Head of caudate nucleus (tissue), 42 donors: ENCODE data around the gene POM121L12.
A peak's percentile ranks its signal among the peaks of the same experiment; 100 is the strongest.

ENCODE experiments used
- DNase-seq, 42 donors: peaks; one replicate each; pipeline versions ENCODE4 v3.0.0 to v3.0.0-alpha.2; 2020 to 2021; ENCODE audit warnings: mixed read lengths in 7 of 42
- intact Hi-C: fragments of 100-400 bp; cut with DNase I; formaldehyde crosslinking; loops from one replicate; pipeline ENCODE4 v1.15.0; 2022

Gene POM121L12

DNA sequence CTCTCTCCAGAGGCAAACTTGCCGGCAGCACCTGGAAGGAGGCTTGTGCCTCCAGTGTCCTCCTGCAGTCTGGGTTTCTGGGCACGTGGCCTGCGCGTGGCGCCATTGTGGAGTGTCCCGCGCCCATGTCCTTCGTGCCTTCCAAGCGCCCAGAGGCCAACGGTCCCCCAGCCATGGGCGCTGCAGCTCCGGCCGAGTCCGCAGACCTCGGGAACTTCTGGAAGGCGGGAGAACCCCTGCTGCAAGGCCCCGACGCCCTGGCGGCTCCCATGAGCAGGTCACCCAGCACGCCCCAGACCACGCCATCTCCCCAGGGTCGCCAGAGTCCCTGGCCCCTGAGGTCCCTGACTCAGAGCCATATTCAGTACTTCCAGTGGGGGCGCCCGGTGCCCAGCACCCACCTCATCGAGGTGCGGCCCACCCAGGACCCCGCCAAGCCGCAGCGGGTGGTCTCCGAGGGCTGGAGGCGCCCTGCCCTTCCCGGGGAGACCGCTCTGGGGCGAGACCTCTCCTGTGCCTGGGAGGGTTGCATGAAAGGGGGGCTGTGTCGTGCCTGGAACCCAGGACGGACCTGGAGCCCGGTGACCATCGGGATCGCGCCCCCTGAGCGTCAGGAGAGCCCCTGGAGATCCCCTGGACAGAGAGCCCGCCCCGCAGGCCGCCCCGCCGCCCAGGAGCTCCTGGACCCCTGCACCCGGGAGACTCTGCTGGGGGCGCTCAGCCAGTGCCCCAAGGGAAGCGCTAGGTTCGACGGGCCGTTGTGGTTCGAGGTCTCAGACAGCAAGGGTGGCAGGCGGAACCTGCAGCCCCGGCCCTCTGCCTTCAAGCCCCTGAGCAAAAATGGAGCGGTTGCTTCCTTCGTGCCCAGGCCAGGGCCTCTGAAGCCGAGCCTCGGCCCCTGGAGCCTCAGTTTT lies at the start of gene POM121L12:
POM121L12 (plus strand) TSS at position 135 of the 914 bp plus-strand sequence; CDS start at position 174, 39 bp downstream.
- intact Hi-C loops: no loop called here

DNA sequence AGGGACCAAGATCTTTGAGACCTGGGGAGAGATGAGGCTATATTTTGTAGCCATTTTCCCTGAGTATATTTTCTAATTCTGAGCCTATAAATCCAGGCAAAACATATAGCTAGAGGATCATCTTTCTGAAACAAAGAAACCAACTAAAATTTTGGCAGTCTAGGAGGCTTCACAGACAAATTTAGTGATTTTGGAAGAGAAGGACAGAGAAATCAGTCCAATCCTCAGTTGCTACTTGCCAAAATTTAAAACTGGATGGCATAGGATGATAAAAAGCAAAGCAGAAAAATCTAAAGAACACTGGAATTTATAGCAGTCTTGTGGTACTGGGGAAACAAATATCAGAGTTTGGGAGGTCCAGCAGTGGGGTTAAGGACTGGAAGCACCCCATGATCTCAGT lies 43.4 kb upstream of the POM121L12 start:
- intact Hi-C loops: no loop called here
- DNase-seq: no peak

More for the DNA sequence above, at the start of gene POM121L12:
- no peak for DNase-seq

DNA sequence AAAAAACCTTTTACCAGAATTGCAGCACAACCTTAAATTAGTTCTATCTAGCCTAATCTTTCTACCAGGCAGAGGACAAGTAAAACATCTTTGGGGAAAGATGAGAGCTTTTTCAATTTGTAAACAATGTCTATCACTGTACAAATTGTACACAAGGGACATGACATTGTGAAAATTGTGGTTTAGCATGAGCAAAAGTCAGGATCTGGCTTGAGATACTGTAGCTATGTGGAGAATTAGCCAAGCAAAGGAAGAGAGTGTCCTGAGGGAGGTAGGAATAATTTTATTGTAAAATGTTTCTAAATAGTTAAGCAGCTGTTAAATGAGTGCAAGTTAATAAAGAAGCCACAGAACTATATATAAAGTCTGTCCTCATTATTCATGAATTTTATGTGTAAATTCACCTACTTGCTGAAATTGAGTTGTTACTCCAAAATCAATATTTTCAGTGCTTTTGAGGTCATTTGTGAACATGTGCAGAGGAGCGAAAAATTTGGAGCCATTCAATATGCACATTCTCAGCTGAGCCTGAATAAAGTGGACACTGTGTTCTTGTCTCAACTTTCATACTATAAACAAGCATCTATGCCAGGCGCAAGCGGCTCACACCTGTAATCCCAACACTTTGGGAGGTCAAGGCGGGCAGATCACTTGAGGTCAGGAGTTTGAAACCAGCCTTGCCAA lies 42.8 kb upstream of the POM121L12 start:
- no peak for DNase-seq
- intact Hi-C loops: no loop called here

- intact Hi-C loops: no loop called here
- no peak for DNase-seq
These were observed 39.8 kb upstream of the POM121L12 start for GRCh38 chr7:52995676-52996075.

- no peak for DNase-seq
- intact Hi-C loops: no loop called here
These were observed 34.2 kb upstream of the POM121L12 start for GRCh38 chr7:53001221-53001620.

DNA sequence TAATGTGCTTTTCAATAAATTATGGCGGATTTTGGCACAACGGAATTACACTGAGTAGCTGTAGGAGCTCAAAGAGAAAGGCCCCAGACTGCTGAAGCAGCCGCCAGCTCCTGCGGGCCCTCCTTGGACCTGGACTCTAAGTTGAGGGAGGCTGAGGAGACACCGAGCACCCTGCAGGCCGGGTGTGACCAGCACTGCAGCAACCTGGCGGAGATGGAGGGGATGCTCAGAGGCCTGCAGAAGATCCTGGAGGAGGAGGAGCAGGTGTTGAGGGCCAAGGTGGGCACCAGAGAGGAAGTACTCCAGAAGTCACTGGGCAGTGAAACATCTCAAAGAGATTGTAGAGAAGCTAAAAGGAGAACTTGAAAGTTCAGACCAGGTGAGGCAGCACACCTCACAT lies 33.0 kb upstream of the POM121L12 start:
- intact Hi-C loops: no loop called here
- DNase-seq: no peak

- intact Hi-C loops: no loop called here
- DNase-seq: no peak
These were observed 31.6 kb upstream of the POM121L12 start for GRCh38 chr7:53003653-53004445.

DNA sequence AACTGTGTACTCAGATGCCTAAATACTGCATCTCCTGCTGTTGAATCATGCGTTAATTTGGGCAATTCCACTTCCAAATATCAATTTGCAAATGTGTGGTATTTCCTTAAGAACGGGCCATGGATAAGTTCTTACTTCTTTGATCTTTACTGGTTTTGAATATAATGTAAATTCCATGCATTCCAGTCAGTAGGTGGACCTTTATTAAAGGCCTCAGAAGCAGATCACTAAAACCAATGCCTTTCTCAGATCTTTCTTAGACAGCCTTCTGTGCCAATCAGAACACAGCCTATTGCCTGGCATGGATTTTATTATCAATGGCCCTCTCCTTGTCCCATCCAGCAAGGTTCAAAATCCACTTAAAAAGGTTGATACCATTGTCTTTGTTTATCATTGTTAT lies 21.5 kb upstream of the POM121L12 start:
- no peak for DNase-seq
- intact Hi-C loops: no loop called here

- DNase-seq: no peak
- intact Hi-C loops: no loop called here
These were observed 20.0 kb upstream of the POM121L12 start for GRCh38 chr7:53015463-53015862.

DNA sequence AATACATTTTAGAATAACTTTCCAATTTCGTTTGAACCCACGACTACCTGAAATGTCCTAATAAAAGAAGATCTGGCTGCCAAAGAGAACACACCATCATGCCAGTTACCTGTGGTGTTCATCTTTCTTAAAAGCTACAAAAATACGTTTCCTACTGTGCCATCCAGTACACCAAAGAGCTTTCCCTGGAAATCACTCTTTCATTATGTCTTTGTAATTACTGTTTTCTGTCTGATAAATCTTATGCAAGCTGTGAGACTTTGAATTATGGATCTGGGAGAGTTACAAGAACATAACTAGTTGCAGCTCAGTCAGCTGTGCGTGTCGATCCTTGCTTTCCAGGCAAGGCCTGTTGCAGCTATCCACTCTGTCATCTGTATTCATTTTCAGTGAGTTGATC lies 12.5 kb upstream of the POM121L12 start:
- no peak for DNase-seq
- intact Hi-C loops: no loop called here

DNA sequence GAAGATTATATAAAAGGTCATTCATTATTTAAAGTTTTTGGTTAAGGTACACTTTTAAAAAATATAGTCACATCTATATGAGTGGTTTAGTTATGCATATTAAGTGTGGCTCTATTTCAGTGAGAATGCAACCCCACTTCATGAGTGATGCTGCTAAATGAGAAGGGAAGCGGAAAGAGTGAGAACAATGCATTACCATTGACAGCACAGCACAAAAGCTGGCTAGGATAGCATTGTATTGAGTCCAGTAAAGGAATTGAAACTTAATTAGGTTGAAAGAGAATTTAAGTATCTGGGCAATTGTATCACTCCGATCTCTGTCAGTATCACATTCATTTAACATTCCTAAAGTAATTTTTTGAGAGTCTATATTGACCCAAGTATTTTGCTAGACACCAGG lies 13.2 kb downstream of the POM121L12 start:
- intact Hi-C loops: no loop called here
- DNase-seq: peak in 1 of 42 donors; percentile 3

DNA sequence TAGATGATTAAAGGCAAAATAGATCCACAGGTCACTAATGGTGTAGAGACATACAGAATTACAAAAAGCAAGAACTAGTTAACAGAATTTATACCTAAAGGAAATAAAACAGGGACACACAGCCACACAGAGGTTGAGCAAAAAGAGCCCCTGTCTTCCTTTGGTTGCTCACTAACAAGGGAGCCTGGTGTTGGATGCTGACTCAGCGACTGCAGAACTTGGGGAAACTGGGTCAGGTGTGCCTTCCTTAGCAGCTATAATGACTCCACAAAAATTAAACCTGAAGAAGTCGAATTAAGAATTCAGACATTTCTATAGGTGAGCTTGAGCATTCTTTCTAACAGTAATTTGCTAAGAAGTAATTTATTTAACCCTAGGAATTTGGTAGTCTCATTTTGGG lies 15.0 kb downstream of the POM121L12 start:
- DNase-seq: no peak
- intact Hi-C loops: no loop called here

- DNase-seq: no peak
- intact Hi-C loops: no loop called here
These were observed 24.2 kb downstream of the POM121L12 start for GRCh38 chr7:53059591-53059990.

- intact Hi-C loops: no loop called here
- DNase-seq: no peak
These were observed 24.6 kb downstream of the POM121L12 start for GRCh38 chr7:53060066-53060465.

- intact Hi-C loops: no loop called here
- peak in 2 of 42 donors; percentile 18 to 43 for DNase-seq
These were observed 27.4 kb downstream of the POM121L12 start for GRCh38 chr7:53062796-53063195.

DNA sequence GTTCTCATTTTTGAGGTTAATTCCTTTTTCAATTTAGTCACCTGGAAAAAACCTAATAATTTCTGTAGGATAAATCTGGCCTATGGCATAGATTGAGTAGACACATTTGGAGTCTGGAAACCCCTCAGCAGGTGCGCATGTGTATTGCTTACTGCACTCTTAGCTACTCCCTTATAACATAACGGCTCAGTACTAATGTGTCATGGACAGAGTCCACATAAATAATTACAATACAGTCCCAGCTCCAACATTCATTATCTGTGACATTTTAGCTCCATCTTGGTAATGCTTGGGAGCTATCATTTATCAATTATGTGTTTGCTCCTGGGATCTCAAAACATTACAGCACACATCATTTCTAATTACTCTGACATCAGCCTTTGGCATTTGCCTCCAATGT lies 33.2 kb downstream of the POM121L12 start:
- intact Hi-C loops: no loop called here
- no peak for DNase-seq

DNA sequence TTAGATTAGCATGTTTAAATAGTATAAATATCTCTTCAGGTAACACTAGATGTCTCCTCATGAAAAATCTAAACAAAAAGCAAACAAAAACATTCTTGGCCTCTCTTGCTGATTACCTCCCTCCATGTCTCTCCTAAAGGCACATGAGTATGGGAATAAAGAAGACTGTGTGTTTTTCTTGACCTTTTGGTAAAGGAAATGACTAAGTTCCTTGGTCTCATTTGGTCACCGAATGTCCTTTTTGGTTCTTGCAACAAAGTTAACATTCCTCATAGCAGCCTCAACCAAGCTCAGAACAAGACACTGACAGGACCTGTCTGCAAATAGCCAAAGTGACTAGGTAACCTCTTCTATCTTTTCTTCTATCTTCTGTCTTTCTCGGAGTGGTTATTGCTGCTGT lies 35.5 kb downstream of the POM121L12 start:
- no peak for DNase-seq
- intact Hi-C loops: no loop called here
